MM.1S (cell line): Measurements from ENCODE around the gene SSC5D.

Experiments used
- DNase-seq: peaks from one replicate; pipeline ENCODE4 v3.0.0-alpha.2; 2015
- H2AFZ ChIP-seq: fragments of 300-600 bp; sonication (generic); 2 replicates; pipeline ENCODE4 v1.6.0; 2016; ENCODE audit warnings: antibody characterized with exemption, low read length
- H3F3A ChIP-seq: fragments of 300-600 bp; sonication (generic); 2 replicates; pipeline ENCODE4 v1.6.1; 2016; ENCODE audit warnings: mild to moderate bottlenecking, antibody characterized with exemption, low read length, moderate library complexity, mixed read lengths; ENCODE audit not compliant: insufficient read depth
- H3K27ac ChIP-seq: fragments of 300-600 bp; sonication (generic); 2 replicates; pipeline ENCODE4 v1.5.1; 2016; ENCODE audit warnings: mild to moderate bottlenecking, low read length
- H3K27me3 ChIP-seq: fragments of 300-600 bp; sonication (generic); replicated peaks from 2 replicates; pipeline ENCODE4 v1.6.0; 2016; ENCODE audit warnings: low read length; ENCODE audit not compliant: insufficient read depth
- H3K36me3 ChIP-seq: fragments of 300-600 bp; sonication (generic); replicated peaks from 2 replicates; pipeline ENCODE4 v1.6.1; 2016; ENCODE audit warnings: mild to moderate bottlenecking, low read length, mixed read lengths; ENCODE audit not compliant: insufficient read depth
- H3K4me1 ChIP-seq: fragments of 300-600 bp; sonication (generic); 2 replicates; pipeline ENCODE4 v1.6.1; 2016; ENCODE audit warnings: low read length, mixed read lengths
- H3K4me2 ChIP-seq: fragments of 300-600 bp; sonication (generic); 2 replicates; pipeline ENCODE4 v1.6.0; 2016; ENCODE audit warnings: low read depth, low read length
- H3K4me3 ChIP-seq: fragments of 300-600 bp; sonication (generic); 2 replicates; pipeline ENCODE4 v1.5.1; 2016; ENCODE audit warnings: low read length, mixed read lengths
- H3K79me2 ChIP-seq: fragments of 300-600 bp; sonication (generic); 2 replicates; pipeline ENCODE4 v1.6.1; 2016; ENCODE audit warnings: mixed run types, low read length, mixed read lengths
- H3K9ac ChIP-seq: fragments of 300-600 bp; sonication (generic); 2 replicates; pipeline ENCODE4 v1.6.1; 2016; ENCODE audit warnings: low read length, mixed read lengths
- H3K9me2 ChIP-seq: fragments of 300-600 bp; sonication (generic); replicated peaks from 2 replicates; pipeline ENCODE4 v1.6.1; 2016; ENCODE audit warnings: mild to moderate bottlenecking, low read length, mixed read lengths; ENCODE audit not compliant: insufficient read depth
- H3K9me3 ChIP-seq: fragments of 300-600 bp; sonication (generic); replicated peaks from 2 replicates; pipeline ENCODE4 v1.6.1; 2016; ENCODE audit warnings: mild to moderate bottlenecking, low read length, mixed read lengths; ENCODE audit not compliant: insufficient read depth
- H4K20me1 ChIP-seq: fragments of 300-600 bp; sonication (generic); 2 replicates; pipeline ENCODE4 v1.6.1; 2016; ENCODE audit warnings: mild to moderate bottlenecking, low read length, moderate library complexity, mixed read lengths; ENCODE audit not compliant: insufficient read depth
- EZH2 ChIP-seq: fragments of 300-600 bp; sonication (generic); optimal IDR thresholded peaks from 2 replicates; pipeline ENCODE3; 2017; ENCODE audit warnings: low read depth, mild to moderate bottlenecking, antibody characterized with exemption, low read length, mixed read lengths
- EZH2phosphoT487 ChIP-seq: fragments of 300-600 bp; sonication (generic); IDR thresholded peaks from 2 replicates; pipeline ENCODE4 v1.6.1; 2018; ENCODE audit warnings: antibody characterized with exemption, low read length
- TF ChIP-seq, protein P1 (sequence below): fragments of 300-600 bp; sonication (generic); IDR thresholded peaks from 2 replicates; pipeline ENCODE4 v1.5.1; 2016; ENCODE audit warnings: antibody characterized with exemption, low read length, mixed read lengths

SSC5D gene

GRCh38 chr19:55467236-55468053, 20.8 kb upstream of the SSC5D start:
- H2AFZ ChIP-seq, result peak overlapping the region; percentile 24; the same call in 1 of the 2 replicates
- H3K27ac ChIP-seq, result no peak overlapping the region
- H4K20me1 ChIP-seq, result no peaks in the 10 kb centered on the region
- no peaks in the 10 kb centered on the region for H3K9me2 ChIP-seq
- H3K36me3 ChIP-seq, result no peaks in the 10 kb centered on the region
- 0 out of 2 replicates have a peak overlapping the region, but pooled peaks have one; percentile 3 for H3K4me2 ChIP-seq
- no peak overlapping the region for H3K9ac ChIP-seq
- H3K4me1 ChIP-seq, result 0 out of 2 replicates have a peak, but pooled peaks cover 3% of the 10 kb centered on the region
- TF ChIP-seq EZH2phosphoT487, result no peak
- TF ChIP-seq, protein P1, sequence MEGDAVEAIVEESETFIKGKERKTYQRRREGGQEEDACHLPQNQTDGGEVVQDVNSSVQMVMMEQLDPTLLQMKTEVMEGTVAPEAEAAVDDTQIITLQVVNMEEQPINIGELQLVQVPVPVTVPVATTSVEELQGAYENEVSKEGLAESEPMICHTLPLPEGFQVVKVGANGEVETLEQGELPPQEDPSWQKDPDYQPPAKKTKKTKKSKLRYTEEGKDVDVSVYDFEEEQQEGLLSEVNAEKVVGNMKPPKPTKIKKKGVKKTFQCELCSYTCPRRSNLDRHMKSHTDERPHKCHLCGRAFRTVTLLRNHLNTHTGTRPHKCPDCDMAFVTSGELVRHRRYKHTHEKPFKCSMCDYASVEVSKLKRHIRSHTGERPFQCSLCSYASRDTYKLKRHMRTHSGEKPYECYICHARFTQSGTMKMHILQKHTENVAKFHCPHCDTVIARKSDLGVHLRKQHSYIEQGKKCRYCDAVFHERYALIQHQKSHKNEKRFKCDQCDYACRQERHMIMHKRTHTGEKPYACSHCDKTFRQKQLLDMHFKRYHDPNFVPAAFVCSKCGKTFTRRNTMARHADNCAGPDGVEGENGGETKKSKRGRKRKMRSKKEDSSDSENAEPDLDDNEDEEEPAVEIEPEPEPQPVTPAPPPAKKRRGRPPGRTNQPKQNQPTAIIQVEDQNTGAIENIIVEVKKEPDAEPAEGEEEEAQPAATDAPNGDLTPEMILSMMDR, result peak; percentile 98
- H3K9me3 ChIP-seq, result no peaks in the 10 kb centered on the region
- no peak overlapping the region for H3K4me3 ChIP-seq
- peaks cover 48% of the 10 kb centered on the region for H3K27me3 ChIP-seq
- H3K79me2 ChIP-seq, result no peaks in the 10 kb centered on the region
- peaks cover 4% of the 10 kb centered on the region for H3F3A ChIP-seq
- DNase-seq, result peak; percentile 47

DNA sequence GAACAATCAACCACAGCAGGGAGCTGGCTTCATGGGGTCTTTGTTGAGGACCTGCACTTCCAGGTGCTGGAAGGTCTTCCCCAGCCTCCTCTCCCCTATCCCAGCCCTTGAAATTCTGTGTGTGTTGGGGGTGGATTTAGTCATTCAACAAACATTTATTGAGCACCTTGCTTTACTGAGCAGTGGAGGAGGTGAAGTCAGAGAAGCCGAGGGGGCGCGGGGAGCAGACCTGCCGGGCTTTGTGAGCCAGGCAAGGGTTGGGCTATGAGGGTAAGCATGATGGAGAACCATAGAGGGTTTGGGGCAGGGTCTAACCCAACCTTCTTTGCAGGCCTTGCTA, 20.2 kb upstream of the SSC5D start:
- no peak for DNase-seq
- Histone ChIP-seq H3F3A (peaks cover 4% of the 10 kb centered on the region), H3K36me3 (no peaks in the 10 kb centered on the region), H3K4me3 (no peak overlapping the region), H4K20me1 (no peaks in the 10 kb centered on the region), H3K27me3 (peaks cover 42% of the 10 kb centered on the region), H3K9ac (no peak overlapping the region), H3K27ac (no peak overlapping the region), H2AFZ (peak overlapping the region; percentile 24; the same call in 1 of the 2 replicates), H3K4me1 (0 out of 2 replicates have a peak, but pooled peaks cover 3% of the 10 kb centered on the region), H3K79me2 (no peaks in the 10 kb centered on the region), H3K4me2 (0 out of 2 replicates have a peak overlapping the region, but pooled peaks have one; percentile 3), H3K9me3 (no peaks in the 10 kb centered on the region), H3K9me2 (no peaks in the 10 kb centered on the region)
- no peak for TF ChIP-seq EZH2
- TF ChIP-seq, protein P1, result 0 out of 2 replicates have a peak, but pooled peaks have one; percentile 7
- no peak for TF ChIP-seq EZH2phosphoT487

DNA sequence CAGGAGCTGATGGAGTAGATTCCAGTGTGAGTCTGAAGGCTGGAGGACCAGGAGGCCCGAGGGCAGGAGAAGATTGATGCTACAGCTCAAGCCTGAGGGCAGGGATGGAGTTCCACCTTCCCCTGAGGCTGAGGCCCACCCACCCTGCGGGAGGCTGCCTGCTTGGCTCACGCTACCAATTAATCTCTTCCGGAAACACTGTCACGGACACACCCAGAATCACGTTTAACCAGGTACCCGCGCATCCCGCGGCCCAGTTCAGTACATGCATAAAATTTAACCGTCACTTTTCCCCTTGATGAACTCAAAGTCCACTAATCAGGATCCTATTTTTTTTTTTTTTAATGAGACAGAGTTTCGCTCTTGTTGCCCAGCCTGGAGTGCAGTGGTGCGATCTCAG, 17.0 kb upstream of the SSC5D start:
- Histone ChIP-seq H3K79me2 (no peaks in the 10 kb centered on the region), H2AFZ (no peak overlapping the region), H3F3A (peaks cover 4% of the 10 kb centered on the region), H3K27ac (no peak overlapping the region), H4K20me1 (no peaks in the 10 kb centered on the region), H3K36me3 (no peaks in the 10 kb centered on the region), H3K4me2 (no peak overlapping the region), H3K9me3 (no peaks in the 10 kb centered on the region), H3K4me3 (no peak overlapping the region), H3K9ac (no peak overlapping the region), H3K27me3 (peaks cover 11% of the 10 kb centered on the region), H3K4me1 (peaks cover 8% of the 10 kb centered on the region; the same call in 1 of the 2 replicates), H3K9me2 (no peaks in the 10 kb centered on the region)
- TF ChIP-seq EZH2phosphoT487 (no peak), EZH2 (no peak)
- TF ChIP-seq, protein P1, result no peak
- DNase-seq, result no peak
